Measurements from ENCODE around the gene RALGAPB. TPM values are rescaled to one million over a fixed set of nuclear protein-coding genes. Genes with fewer than 3 reads are reported as not detected.
"Not testable (repeated sequence)": the region's sequence is repeated elsewhere in the genome, so short reads cannot be mapped to it uniquely, and the experiment has no call there.

Gene RALGAPB
- total RNA-seq, 1 donor, result 42.7 TPM

DNA sequence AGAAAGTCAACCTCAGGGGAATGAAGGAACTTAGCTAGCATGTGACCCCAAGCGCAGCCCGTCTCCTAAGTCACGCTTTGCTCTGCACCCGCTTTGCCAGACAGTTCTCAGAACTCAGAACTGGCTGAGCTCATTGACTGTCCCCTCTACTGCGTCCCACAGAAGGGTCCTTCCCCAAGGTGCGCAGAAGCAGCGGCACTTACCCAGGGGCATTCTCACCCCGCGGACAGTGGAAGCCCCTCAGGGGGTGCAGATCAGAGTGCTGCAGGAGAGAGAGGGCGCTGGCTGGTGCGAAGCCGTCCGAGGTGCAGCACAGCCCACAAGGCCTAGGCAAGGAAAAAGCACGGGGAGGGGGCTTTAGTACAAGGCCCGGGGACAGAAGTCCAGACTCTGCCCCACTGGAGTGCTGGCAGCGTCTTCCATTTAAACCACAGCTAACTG, 38.3 kb upstream of the RALGAPB start:
- peak overlapping the region; percentile 98 for H3K4me2 ChIP-seq (ENCODE audit: insufficient read depth, low read length)
- H3K79me2 ChIP-seq (ENCODE audit: insufficient read depth, low read length), result peaks cover 54% of the 10 kb centered on the region
- H3K9me3 ChIP-seq (ENCODE audit: low read depth, low read length), result no peaks in the 10 kb centered on the region
- TF ChIP-seq, protein P1, sequence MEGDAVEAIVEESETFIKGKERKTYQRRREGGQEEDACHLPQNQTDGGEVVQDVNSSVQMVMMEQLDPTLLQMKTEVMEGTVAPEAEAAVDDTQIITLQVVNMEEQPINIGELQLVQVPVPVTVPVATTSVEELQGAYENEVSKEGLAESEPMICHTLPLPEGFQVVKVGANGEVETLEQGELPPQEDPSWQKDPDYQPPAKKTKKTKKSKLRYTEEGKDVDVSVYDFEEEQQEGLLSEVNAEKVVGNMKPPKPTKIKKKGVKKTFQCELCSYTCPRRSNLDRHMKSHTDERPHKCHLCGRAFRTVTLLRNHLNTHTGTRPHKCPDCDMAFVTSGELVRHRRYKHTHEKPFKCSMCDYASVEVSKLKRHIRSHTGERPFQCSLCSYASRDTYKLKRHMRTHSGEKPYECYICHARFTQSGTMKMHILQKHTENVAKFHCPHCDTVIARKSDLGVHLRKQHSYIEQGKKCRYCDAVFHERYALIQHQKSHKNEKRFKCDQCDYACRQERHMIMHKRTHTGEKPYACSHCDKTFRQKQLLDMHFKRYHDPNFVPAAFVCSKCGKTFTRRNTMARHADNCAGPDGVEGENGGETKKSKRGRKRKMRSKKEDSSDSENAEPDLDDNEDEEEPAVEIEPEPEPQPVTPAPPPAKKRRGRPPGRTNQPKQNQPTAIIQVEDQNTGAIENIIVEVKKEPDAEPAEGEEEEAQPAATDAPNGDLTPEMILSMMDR (IDR thresholded peaks at IDR 0.05; ENCODE audit: extremely low read depth, low read depth, low read length), result no peak
- H3K4me3 ChIP-seq (ENCODE audit: insufficient read depth, low read length), result peak overlapping the region; percentile 96
- peak overlapping the region; percentile 94 for H3K27ac ChIP-seq (ENCODE audit: low read depth, low read length)
- H2AFZ ChIP-seq (ENCODE audit: low read length), result peak overlapping the region; percentile 91
- peaks cover 26% of the 10 kb centered on the region for H3K4me1 ChIP-seq (ENCODE audit: insufficient read depth, low read length)
- DNase-seq (ENCODE audit: insufficient read length, low spot score, missing footprints), result no peak
- peaks cover 45% of the 10 kb centered on the region for H3K36me3 ChIP-seq (ENCODE audit: insufficient read depth, low read length)
- H3K27me3 ChIP-seq (ENCODE audit: insufficient read depth, low read length), result no peaks in the 10 kb centered on the region
- peaks cover 46% of the 10 kb centered on the region for H4K20me1 ChIP-seq (ENCODE audit: insufficient read depth, low read length)

DNA sequence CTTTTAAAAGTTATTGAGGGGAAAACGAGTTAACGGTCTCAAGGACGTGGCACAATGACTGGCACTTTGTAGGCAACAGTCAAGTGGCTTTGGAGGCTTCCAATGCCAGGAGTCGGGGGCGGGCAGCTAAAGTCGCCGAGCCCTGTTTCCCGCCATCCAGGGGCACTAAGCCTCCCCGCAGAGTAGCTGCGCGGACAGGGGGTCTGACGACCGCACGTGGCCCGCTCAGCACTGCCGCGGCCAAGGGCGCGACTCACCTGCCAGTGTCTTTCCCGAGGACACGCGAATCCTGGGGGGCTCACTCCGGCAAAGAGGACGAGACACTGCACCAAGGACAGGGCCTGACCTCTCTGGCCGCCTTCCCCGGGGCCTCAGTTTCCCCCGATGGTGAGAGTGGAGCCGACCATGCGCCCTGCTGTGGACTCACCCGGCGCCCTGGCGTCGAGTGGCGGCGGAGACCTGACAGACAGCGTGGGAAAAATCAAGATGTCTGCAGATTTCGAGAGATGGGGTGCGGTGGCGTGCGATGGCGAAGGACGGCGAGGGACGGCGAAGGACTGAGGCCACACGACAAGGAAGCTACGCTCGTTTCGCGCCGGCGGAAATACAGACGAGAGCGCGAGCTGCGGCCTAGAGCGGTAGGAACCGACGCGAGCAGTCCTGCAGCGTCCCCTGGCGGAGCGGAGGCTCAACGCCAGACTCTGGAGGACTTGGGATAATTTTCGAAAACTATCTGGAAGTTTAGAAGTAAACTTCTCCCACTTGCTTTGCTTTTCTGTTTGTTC, 37.7 kb upstream of the RALGAPB start, which contains the start of gene SNHG17:
Gene SNHG17 (minus strand): TSS at position 559 of the 785 bp plus-strand sequence.
- DNase-seq (ENCODE audit: insufficient read length, low spot score, missing footprints), result peak; percentile 94
- H3K27ac ChIP-seq (ENCODE audit: low read depth, low read length), result peak within 1 kb of the TSS; percentile 94
- H3K79me2 ChIP-seq (ENCODE audit: insufficient read depth, low read length), result peaks cover 47% of the 10 kb centered on the region

GRCh38 chr20:38435555-38435939, 37.1 kb upstream of the RALGAPB start:
- H2AFZ ChIP-seq (ENCODE audit: low read length), result peak overlapping the region; percentile 91
- H3K36me3 ChIP-seq (ENCODE audit: insufficient read depth, low read length), result peaks cover 36% of the 10 kb centered on the region
- peaks cover 26% of the 10 kb centered on the region for H3K4me1 ChIP-seq (ENCODE audit: insufficient read depth, low read length)
- H3K27ac ChIP-seq (ENCODE audit: low read depth, low read length), result peak overlapping the region; percentile 94
- peaks cover 39% of the 10 kb centered on the region for H4K20me1 ChIP-seq (ENCODE audit: insufficient read depth, low read length)
- peak overlapping the region; percentile 98 for H3K4me2 ChIP-seq (ENCODE audit: insufficient read depth, low read length)
- TF ChIP-seq, protein P1 (IDR thresholded peaks at IDR 0.05; ENCODE audit: extremely low read depth, low read depth, low read length), result no peak
- DNase-seq (ENCODE audit: insufficient read length, low spot score, missing footprints), result peak; percentile 80
- H3K27me3 ChIP-seq (ENCODE audit: insufficient read depth, low read length), result no peaks in the 10 kb centered on the region
- peak overlapping the region; percentile 96 for H3K4me3 ChIP-seq (ENCODE audit: insufficient read depth, low read length)
- H3K9me3 ChIP-seq (ENCODE audit: low read depth, low read length), result no peaks in the 10 kb centered on the region
- peaks cover 46% of the 10 kb centered on the region for H3K79me2 ChIP-seq (ENCODE audit: insufficient read depth, low read length)

More for the DNA sequence above, 37.7 kb upstream of the RALGAPB start, which contains the start of gene SNHG17:
- peaks cover 40% of the 10 kb centered on the region for H4K20me1 ChIP-seq (ENCODE audit: insufficient read depth, low read length)
- TF ChIP-seq, protein P1 (IDR thresholded peaks at IDR 0.05; ENCODE audit: extremely low read depth, low read depth, low read length), result peak; percentile 100
- H3K9me3 ChIP-seq (ENCODE audit: low read depth, low read length), result no peaks in the 10 kb centered on the region
- no peaks in the 10 kb centered on the region for H3K27me3 ChIP-seq (ENCODE audit: insufficient read depth, low read length)
- peaks cover 39% of the 10 kb centered on the region for H3K36me3 ChIP-seq (ENCODE audit: insufficient read depth, low read length)
- peak within 1 kb of the TSS; percentile 96 for H3K4me3 ChIP-seq (ENCODE audit: insufficient read depth, low read length)
- peaks cover 26% of the 10 kb centered on the region for H3K4me1 ChIP-seq (ENCODE audit: insufficient read depth, low read length)
- H2AFZ ChIP-seq (ENCODE audit: low read length), result peak within 1 kb of the TSS; percentile 91
- H3K4me2 ChIP-seq (ENCODE audit: insufficient read depth, low read length), result peak within 1 kb of the TSS; percentile 98

GRCh38 chr20:38437796-38438195, 34.8 kb upstream of the RALGAPB start:
- no peak overlapping the region for H3K27ac ChIP-seq (ENCODE audit: low read depth, low read length)
- H3K4me2 ChIP-seq (ENCODE audit: insufficient read depth, low read length), result no peak overlapping the region
- DNase-seq (ENCODE audit: insufficient read length, low spot score, missing footprints), result peak; percentile 14
- no peak overlapping the region for H3K4me3 ChIP-seq (ENCODE audit: insufficient read depth, low read length)
- TF ChIP-seq, protein P1 (IDR thresholded peaks at IDR 0.05; ENCODE audit: extremely low read depth, low read depth, low read length), result no peak
- no peaks in the 10 kb centered on the region for H3K27me3 ChIP-seq (ENCODE audit: insufficient read depth, low read length)
- peaks cover 24% of the 10 kb centered on the region for H3K79me2 ChIP-seq (ENCODE audit: insufficient read depth, low read length)
- H2AFZ ChIP-seq (ENCODE audit: low read length), result no peak overlapping the region
- no peaks in the 10 kb centered on the region for H3K9me3 ChIP-seq (ENCODE audit: low read depth, low read length)
- peaks cover 13% of the 10 kb centered on the region for H3K36me3 ChIP-seq (ENCODE audit: insufficient read depth, low read length)
- peaks cover 17% of the 10 kb centered on the region for H4K20me1 ChIP-seq (ENCODE audit: insufficient read depth, low read length)
- H3K4me1 ChIP-seq (ENCODE audit: insufficient read depth, low read length), result peaks cover 32% of the 10 kb centered on the region

DNA sequence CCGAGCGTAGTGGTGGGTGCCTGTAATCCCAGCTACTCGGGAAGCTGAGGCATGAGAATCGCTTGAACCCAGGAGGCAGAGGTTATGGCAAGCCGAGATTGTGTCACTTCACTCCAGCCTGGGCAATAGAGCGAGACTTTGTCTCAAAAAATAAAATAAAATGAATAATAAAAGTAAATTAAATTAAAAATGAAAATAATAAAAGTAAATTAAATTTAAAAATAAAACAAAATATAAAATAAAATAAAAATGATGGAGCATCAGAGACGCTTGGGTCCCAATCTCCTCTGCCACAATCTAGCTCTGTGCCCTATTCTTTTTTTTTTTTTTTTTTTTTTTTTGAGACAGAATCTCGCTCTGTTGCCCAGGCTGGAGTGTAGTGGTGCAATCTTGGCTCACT, 31.5 kb upstream of the RALGAPB start:
- H3K4me3 ChIP-seq (ENCODE audit: insufficient read depth, low read length); H3K27ac ChIP-seq (ENCODE audit: low read depth, low read length); H2AFZ ChIP-seq (ENCODE audit: low read length); H3K27me3 ChIP-seq (ENCODE audit: insufficient read depth, low read length); H3K79me2 ChIP-seq (ENCODE audit: insufficient read depth, low read length); H4K20me1 ChIP-seq (ENCODE audit: insufficient read depth, low read length); H3K36me3 ChIP-seq (ENCODE audit: insufficient read depth, low read length); H3K9me3 ChIP-seq (ENCODE audit: low read depth, low read length); DNase-seq (ENCODE audit: insufficient read length, low spot score, missing footprints): not testable (repeated sequence)
- H3K4me1 ChIP-seq (ENCODE audit: insufficient read depth, low read length), result peaks cover 12% of the 10 kb centered on the region
- peak overlapping the region; percentile 64 for H3K4me2 ChIP-seq (ENCODE audit: insufficient read depth, low read length)
